ENCODE results near the gene EPB41. TPM values are rescaled to one million over a fixed set of nuclear protein-coding genes. Genes with fewer than 3 reads are reported as not detected.

The EPB41 gene
- total RNA-seq, 2 experiments from 2014 or later, result 162 to 170 TPM

DNA sequence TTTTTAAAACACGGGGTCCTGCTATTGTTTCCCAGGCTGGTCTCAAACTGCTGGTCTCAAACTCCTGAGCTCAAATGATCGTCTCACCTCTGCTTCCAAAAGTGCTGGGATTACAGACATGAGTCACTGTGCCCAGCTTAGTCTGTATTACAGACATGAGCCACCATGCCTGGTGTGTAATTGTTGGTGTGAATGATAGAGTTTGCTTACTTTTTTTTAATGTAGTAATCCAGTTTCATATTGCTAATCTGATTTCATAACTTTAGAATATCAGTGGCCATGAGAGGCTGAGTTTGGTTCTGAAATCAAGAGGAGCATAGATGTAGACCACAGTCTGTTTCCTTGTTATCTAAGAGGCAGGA, 3.4 kb downstream of the EPB41 start:
- peaks cover 48% of the 10 kb centered on the region for H3K4me1 Mint-ChIP-seq
- DNase-seq (no peak), ATAC-seq (ENCODE audit: low read depth) (no peak)
- H3K27ac Mint-ChIP-seq, result peak overlapping the region; percentile 8
- H3K36me3 Mint-ChIP-seq, result peaks cover 5% of the 10 kb centered on the region
- no peaks in the 10 kb centered on the region for H3K27me3 Mint-ChIP-seq
- no peaks in the 10 kb centered on the region for H3K9me3 Mint-ChIP-seq
- POLR2A ChIA-PET, result interaction anchor here (0.7 to 1.9 kb wide), 3 partner anchors 9 to 269 kb away, joined by 3 to 8 read pairs (median 5); partner anchors contain the start of gene RNU11
- peak overlapping the region; percentile 28 for H3K4me3 Mint-ChIP-seq

DNA sequence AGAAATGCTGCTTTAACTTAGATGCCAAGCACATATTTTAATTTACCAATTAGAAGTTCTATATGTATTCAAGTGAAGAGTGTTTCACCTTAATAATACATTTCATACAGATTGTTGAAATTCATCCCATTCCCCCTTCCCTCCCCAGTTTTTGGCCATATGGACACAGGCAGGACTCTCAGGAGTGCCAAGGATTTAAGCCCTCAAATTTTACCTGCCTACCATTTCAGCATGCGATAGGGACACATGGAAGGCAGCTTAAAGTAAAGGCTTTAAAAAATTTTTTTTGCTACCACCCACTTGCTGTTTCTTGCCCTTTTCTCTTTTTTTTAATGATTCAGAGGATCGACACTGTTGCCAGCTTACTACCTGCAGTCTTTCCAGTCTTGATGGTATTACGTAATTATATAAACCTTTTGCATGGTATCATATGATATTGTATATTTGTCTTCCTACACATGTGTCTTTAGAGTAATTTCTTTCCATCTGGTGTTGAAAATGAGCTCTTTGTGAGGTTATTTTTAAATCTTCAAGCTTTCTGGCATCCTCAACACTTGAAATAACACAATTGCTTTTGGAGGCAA, 7.0 kb downstream of the EPB41 start:
- POLR2A ChIA-PET, result interaction anchor here (0.6 kb wide), 1 partner anchor 46 kb away, joined by 3 read pairs; no protein-coding TSS in a partner anchor
- Mint-ChIP-seq H3K27me3 (no peaks in the 10 kb centered on the region), H3K4me3 (no peak overlapping the region), H3K4me1 (peaks cover 40% of the 10 kb centered on the region), H3K36me3 (peaks cover 7% of the 10 kb centered on the region), H3K9me3 (no peaks in the 10 kb centered on the region), H3K27ac (no peak overlapping the region)
- DNase-seq (no peak), ATAC-seq (ENCODE audit: low read depth) (no peak)

DNA sequence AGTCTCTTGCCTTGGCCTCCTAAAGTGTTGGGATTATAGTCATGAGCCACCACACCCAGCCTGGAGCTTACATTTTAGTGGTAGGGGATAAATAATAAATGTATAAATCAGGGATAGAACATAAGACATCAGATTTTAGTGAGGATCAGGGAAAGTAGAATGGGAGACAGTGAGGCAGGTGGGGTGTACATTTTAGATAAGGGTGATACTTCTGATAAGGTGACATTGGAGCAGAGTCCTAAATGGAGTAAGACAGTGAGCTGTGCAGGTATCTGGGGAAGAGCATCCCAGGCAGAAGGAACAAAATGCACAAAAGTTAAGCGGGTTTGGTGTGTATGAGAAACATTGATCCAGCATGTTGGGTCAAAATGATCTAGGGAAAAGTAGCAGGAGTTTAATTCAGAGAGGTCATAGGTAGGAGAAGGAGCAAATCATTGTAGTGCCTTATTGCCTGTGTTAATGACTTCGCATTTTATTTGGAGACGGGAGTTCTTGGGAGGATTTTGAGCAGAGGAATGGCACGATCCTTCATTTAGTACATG, 11.1 kb downstream of the EPB41 start:
- no peak overlapping the region for H3K4me3 Mint-ChIP-seq
- H3K27me3 Mint-ChIP-seq, result no peaks in the 10 kb centered on the region
- DNase-seq (no peak), ATAC-seq (ENCODE audit: low read depth) (no peak)
- POLR2A ChIA-PET, result no interaction called here
- H3K4me1 Mint-ChIP-seq, result peaks cover 39% of the 10 kb centered on the region
- H3K36me3 Mint-ChIP-seq, result peaks cover 4% of the 10 kb centered on the region
- peak overlapping the region; percentile 74 for H3K27ac Mint-ChIP-seq
- no peaks in the 10 kb centered on the region for H3K9me3 Mint-ChIP-seq

DNA sequence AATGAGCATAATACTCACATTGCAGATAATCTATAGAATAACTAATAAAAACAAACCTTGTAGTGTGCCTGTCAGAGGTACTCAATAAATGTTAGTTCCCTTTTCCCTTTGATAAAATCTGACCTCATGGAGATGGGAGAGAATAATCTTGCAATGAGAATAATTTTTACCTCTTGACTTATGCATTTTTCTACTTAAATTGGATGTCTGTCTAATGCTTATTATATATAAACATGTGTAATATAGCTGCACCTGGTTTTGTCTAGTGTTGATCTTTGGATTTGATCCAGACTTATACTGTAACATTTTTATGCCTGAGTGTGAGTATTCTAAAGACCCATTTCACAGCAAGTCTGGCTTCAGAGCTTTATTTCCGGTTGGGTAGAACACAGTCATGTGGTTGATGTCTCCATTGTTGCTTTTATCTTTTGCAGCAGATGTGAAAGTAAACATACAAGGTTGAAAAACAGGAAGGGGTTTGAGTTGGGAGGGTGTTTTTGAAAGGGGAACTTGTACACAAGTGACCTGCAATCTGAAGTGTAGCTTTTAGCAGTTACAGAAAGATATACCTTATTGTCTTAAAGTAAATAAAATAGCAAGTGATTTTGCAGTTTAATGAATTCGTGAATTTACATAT, 12.4 kb downstream of the EPB41 start:
- no peak for DNase-seq
- POLR2A ChIA-PET, result interaction anchor here (0.5 to 3.2 kb wide), 7 partner anchors 9 to 283 kb away, joined by 3 to 41 read pairs (median 3); partner anchors contain the start of genes EPB41, RNU11, SRSF4 and TAF12

GRCh38 chr1:28927266-28927647, 12.9 kb downstream of the EPB41 start:
- peaks cover 4% of the 10 kb centered on the region for H3K36me3 Mint-ChIP-seq
- ATAC-seq (ENCODE audit: low read depth), result no peak
- peak overlapping the region; percentile 78 for H3K27ac Mint-ChIP-seq

More for the DNA sequence above, 12.4 kb downstream of the EPB41 start:
- H3K36me3 Mint-ChIP-seq, result peaks cover 4% of the 10 kb centered on the region
- H3K9me3 Mint-ChIP-seq, result no peaks in the 10 kb centered on the region
- H3K27me3 Mint-ChIP-seq, result no peaks in the 10 kb centered on the region
- peak overlapping the region; percentile 78 for H3K27ac Mint-ChIP-seq
- peak overlapping the region; percentile 49 for H3K4me3 Mint-ChIP-seq
- ATAC-seq (ENCODE audit: low read depth), result peak; percentile 88
- peaks cover 34% of the 10 kb centered on the region for H3K4me1 Mint-ChIP-seq

DNA sequence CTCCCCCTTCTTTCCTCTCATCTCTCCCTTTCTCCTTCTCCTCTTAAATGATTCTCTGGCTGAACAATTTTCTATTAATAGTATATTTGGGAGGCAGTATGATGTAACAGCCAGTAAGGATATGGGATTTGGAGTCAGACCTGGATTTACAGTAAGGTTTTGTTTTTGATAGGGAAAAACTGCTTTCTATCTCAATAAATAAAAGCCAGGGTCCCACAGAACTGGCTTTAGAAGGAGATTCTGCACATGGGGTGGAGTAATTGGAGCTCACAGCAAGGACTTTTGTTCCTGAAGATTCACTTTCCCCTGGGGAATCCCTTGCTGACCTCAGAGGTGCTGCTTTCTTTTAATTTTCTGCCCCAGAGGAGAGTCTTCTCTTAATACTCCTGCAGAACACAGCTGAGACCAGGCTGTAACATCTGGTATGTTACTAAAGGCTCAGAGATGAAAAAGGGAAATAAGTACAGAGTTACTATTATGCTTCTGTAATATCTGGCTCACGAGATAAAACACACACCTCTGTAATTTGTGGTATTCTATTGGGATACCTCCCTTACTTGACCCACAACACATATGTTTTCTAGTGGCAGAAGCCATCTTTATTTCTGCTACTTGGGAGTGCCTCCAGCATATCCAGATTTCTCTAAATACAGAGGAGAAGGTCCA, 13.4 kb downstream of the EPB41 start:
- Mint-ChIP-seq H3K36me3 (peaks cover 8% of the 10 kb centered on the region), H3K4me1 (peaks cover 34% of the 10 kb centered on the region), H3K4me3 (peak overlapping the region; percentile 49), H3K27me3 (no peaks in the 10 kb centered on the region), H3K27ac (peak overlapping the region; percentile 78), H3K9me3 (no peaks in the 10 kb centered on the region)
- POLR2A ChIA-PET, result interaction anchor here (1.1 to 3.2 kb wide), 6 partner anchors 10 to 284 kb away, joined by 3 to 41 read pairs (median 4); partner anchors contain the start of genes EPB41, SRSF4 and TAF12
- DNase-seq (no peak), ATAC-seq (ENCODE audit: low read depth) (no peak)

More at GRCh38 chr1:28927266-28927647, 12.9 kb downstream of the EPB41 start:
- POLR2A ChIA-PET, result interaction anchor here (1.5 to 3.2 kb wide), 5 partner anchors 10 to 284 kb away, joined by 3 to 41 read pairs (median 5); partner anchors contain the start of genes EPB41, SRSF4 and TAF12
- Mint-ChIP-seq H3K4me3 (peak overlapping the region; percentile 49), H3K9me3 (no peaks in the 10 kb centered on the region), H3K27me3 (no peaks in the 10 kb centered on the region), H3K4me1 (peaks cover 34% of the 10 kb centered on the region)
- no peak for DNase-seq

GRCh38 chr1:28928314-28928941, 14.1 kb downstream of the EPB41 start:
- Mint-ChIP-seq H3K27ac (peak overlapping the region; percentile 78), H3K4me1 (peaks cover 37% of the 10 kb centered on the region), H3K36me3 (peaks cover 7% of the 10 kb centered on the region), H3K9me3 (no peaks in the 10 kb centered on the region), H3K4me3 (peak overlapping the region; percentile 49), H3K27me3 (no peaks in the 10 kb centered on the region)
- ATAC-seq (ENCODE audit: low read depth) (peak; percentile 49), DNase-seq (no peak)
- POLR2A ChIA-PET, result interaction anchor here (1.1 to 3.2 kb wide), 3 partner anchors 14 to 285 kb away, joined by 3 to 41 read pairs (median 3); partner anchors contain the start of genes EPB41 and TAF12

- H3K36me3 Mint-ChIP-seq, result peaks cover 31% of the 10 kb centered on the region
- peaks cover 3% of the 10 kb centered on the region for H3K9me3 Mint-ChIP-seq
- no peak for DNase-seq
- H3K4me1 Mint-ChIP-seq, result peaks cover 21% of the 10 kb centered on the region
- H3K27ac Mint-ChIP-seq, result no peak overlapping the region
- no peak overlapping the region for H3K4me3 Mint-ChIP-seq
- peak; percentile 18 for ATAC-seq (ENCODE audit: low read depth)
- no peaks in the 10 kb centered on the region for H3K27me3 Mint-ChIP-seq
- POLR2A ChIA-PET, result no interaction called here
Measured at GRCh38 chr1:28933277-28933676, 18.9 kb downstream of the EPB41 start.

- peaks cover 15% of the 10 kb centered on the region for H3K4me1 Mint-ChIP-seq
- no peak for ATAC-seq (ENCODE audit: low read depth)
- H3K9me3 Mint-ChIP-seq, result peaks cover 3% of the 10 kb centered on the region
- no peak for DNase-seq
- POLR2A ChIA-PET, result no interaction called here
- H3K4me3 Mint-ChIP-seq, result no peak overlapping the region
- H3K27ac Mint-ChIP-seq, result no peak overlapping the region
- H3K36me3 Mint-ChIP-seq, result peaks cover 34% of the 10 kb centered on the region
- no peaks in the 10 kb centered on the region for H3K27me3 Mint-ChIP-seq
Measured at GRCh38 chr1:28933918-28934317, 19.5 kb downstream of the EPB41 start.

DNA sequence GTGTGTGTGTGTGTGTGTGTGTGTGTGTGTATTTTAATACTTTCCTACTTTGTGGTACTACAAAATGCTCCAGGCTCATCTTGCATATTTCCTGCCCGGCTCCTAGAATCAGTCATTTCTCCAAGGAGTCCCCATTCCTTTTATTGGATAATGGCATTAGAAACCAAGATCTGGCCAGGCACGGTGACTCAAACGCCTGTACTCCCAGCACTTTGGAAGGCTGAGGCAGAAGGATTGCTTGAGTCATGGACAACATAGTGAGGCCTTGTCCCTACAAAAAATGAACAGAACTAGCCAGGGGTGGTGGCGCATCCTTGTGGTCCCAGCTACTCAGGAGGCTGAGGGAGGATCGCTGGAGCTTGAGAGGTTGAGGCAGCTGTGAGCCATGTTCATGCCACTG, 20.3 kb downstream of the EPB41 start:
- DNase-seq, result no peak
- no peak for ATAC-seq (ENCODE audit: low read depth)
- H3K27ac Mint-ChIP-seq, result no peak overlapping the region
- POLR2A ChIA-PET, result interaction anchor here (1.1 kb wide), 1 partner anchor 21 kb away, joined by 3 read pairs; no protein-coding TSS in a partner anchor
- H3K4me3 Mint-ChIP-seq, result no peak overlapping the region
- H3K36me3 Mint-ChIP-seq, result peaks cover 37% of the 10 kb centered on the region
- peaks cover 3% of the 10 kb centered on the region for H3K9me3 Mint-ChIP-seq
- no peaks in the 10 kb centered on the region for H3K27me3 Mint-ChIP-seq
- peaks cover 14% of the 10 kb centered on the region for H3K4me1 Mint-ChIP-seq

DNA sequence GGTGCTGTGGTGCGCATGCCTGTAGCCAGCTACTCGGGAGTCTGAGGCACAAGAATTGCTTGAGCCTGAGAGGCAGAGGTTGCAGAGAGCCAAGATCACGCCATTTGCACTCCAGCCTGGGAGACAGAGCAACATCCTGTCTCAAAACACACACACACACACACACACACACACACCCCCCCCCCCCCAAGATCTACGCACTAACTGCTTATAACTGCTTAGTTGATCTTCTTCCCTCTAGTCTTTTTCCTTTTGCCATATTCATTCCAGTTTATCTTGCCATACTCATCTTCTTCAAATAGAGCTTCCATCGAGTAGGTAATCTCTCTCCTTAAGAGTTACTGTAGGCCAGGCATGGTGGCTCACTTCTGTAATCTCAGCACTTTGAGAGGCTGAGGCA, 20.9 kb downstream of the EPB41 start:
- Mint-ChIP-seq H3K4me3 (no peak overlapping the region), H3K4me1 (peaks cover 16% of the 10 kb centered on the region), H3K27ac (no peak overlapping the region), H3K27me3 (no peaks in the 10 kb centered on the region), H3K36me3 (peaks cover 41% of the 10 kb centered on the region), H3K9me3 (peaks cover 5% of the 10 kb centered on the region)
- ATAC-seq (ENCODE audit: low read depth), result no peak
- no peak for DNase-seq
- POLR2A ChIA-PET, result interaction anchor here (0.6 to 1.1 kb wide), 2 partner anchors 22 to 310 kb away, joined by 3 read pairs; no protein-coding TSS in a partner anchor

DNA sequence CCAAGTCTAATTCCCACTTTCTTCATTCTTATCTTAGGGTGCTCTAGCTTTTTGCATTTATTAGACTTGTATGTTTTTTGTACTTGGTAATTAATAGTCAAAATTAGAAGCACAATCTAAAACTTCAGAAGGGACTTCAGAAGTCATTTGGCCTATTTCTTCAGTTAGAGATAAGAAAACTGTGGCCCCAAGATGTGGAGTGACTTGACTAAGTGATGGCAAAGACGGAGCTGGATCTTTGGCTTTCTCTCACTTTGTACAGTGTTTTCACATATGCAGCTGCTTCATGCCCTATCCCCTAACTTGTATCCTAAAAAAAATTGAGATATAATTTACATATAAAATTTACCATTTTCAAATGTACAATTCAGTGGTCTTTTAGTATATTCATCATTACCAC, 21.7 kb downstream of the EPB41 start:
- Mint-ChIP-seq H3K27ac (peak overlapping the region; percentile 16), H3K4me1 (peaks cover 18% of the 10 kb centered on the region), H3K27me3 (no peaks in the 10 kb centered on the region), H3K4me3 (no peak overlapping the region), H3K36me3 (peaks cover 42% of the 10 kb centered on the region), H3K9me3 (peaks cover 5% of the 10 kb centered on the region)
- DNase-seq (no peak), ATAC-seq (ENCODE audit: low read depth) (no peak)
- POLR2A ChIA-PET, result no interaction called here

- ATAC-seq (ENCODE audit: low read depth) (no peak), DNase-seq (no peak)
- Mint-ChIP-seq H3K27ac (no peak overlapping the region), H3K27me3 (no peaks in the 10 kb centered on the region), H3K36me3 (peaks cover 44% of the 10 kb centered on the region), H3K9me3 (peaks cover 5% of the 10 kb centered on the region), H3K4me3 (no peak overlapping the region), H3K4me1 (peaks cover 19% of the 10 kb centered on the region)
- POLR2A ChIA-PET, result no interaction called here
Measured at GRCh38 chr1:28936528-28936927, 22.2 kb downstream of the EPB41 start.
